Suprapubic skin (tissue), 4 donors: ENCODE data around the gene FAM174B. TPM values are rescaled to one million over a fixed set of nuclear protein-coding genes. Genes with fewer than 3 reads are reported as not detected.
A peak's percentile ranks its signal among the peaks of the same experiment; 100 is the strongest.

Experiments used
- DNase-seq, 2 donors: peaks; one replicate each; pipeline ENCODE4 v3.0.0-alpha.2; 2019; ENCODE audit warnings: low spot score in 2 of 2
- H3K27ac ChIP-seq: fragments of 200-600 bp; sonication (generic); one replicate; pipeline ENCODE4 v1.5.1; 2019
- H3K27me3 ChIP-seq: fragments of 200-600 bp; sonication (generic); one replicate; pipeline ENCODE4 v1.5.1; 2019
- H3K36me3 ChIP-seq: fragments of 200-600 bp; sonication (generic); one replicate; pipeline ENCODE4 v1.5.1; 2019
- H3K4me1 ChIP-seq: fragments of 200-600 bp; sonication (generic); one replicate; pipeline ENCODE4 v1.5.1; 2019
- H3K4me3 ChIP-seq: fragments of 200-600 bp; sonication (generic); one replicate; pipeline ENCODE4 v1.5.1; 2019; ENCODE audit warnings: mild to moderate bottlenecking
- H3K9me3 ChIP-seq: fragments of 200-600 bp; sonication (generic); one replicate; pipeline ENCODE4 v1.5.1; 2019
- EP300 ChIP-seq: sonication (generic); formaldehyde crosslinking; IDR thresholded peaks from one replicate; pipeline ENCODE4 v1.6.1; 2017; ENCODE audit warnings: antibody characterized with exemption
- POLR2A ChIP-seq, 2 donors: fragments of 450-650 bp; IDR thresholded peaks; one replicate each; pipeline ENCODE4 v1.6.1; 2017; ENCODE audit warnings: antibody characterized with exemption in 2 of 2, mild to moderate bottlenecking in 2 of 2, moderate library complexity in 2 of 2
- POLR2AphosphoS5 ChIP-seq, 3 donors: sonication (generic); formaldehyde crosslinking; IDR thresholded peaks; one replicate each; pipeline ENCODE4 v1.6.1; 2017; ENCODE audit warnings: antibody characterized with exemption in 3 of 3
- WGBS: methylation state at CpG from one replicate; pipeline ENCODE4 v1.1.5; 2018; 5-methylcytosine and 5-hydroxymethylcytosine counted together
- total RNA-seq, 4 donors: library from RNA; depleted of rRNA; stranded (reverse); fragments of >200 nt; gene quantifications; one replicate each; pipeline ENCODE4 v1.1.0, GENCODE V29; 2016
- TF ChIP-seq, protein P1 (sequence below), 2 donors: fragments of 200-600 bp in 1 of 2; fragments of 450-650 bp in 1 of 2; sonication (generic) in 1 of 2; IDR thresholded peaks; one replicate each; pipeline ENCODE4 v1.5.1; 2016 to 2019; ENCODE audit warnings: antibody characterized with exemption in 2 of 2, mild to moderate bottlenecking in 1 of 2, moderate library complexity in 1 of 2

FAM174B gene
- total RNA-seq, 4 donors from 2014 or later = 6.2 to 24.0 (median 18.3) TPM

DNA sequence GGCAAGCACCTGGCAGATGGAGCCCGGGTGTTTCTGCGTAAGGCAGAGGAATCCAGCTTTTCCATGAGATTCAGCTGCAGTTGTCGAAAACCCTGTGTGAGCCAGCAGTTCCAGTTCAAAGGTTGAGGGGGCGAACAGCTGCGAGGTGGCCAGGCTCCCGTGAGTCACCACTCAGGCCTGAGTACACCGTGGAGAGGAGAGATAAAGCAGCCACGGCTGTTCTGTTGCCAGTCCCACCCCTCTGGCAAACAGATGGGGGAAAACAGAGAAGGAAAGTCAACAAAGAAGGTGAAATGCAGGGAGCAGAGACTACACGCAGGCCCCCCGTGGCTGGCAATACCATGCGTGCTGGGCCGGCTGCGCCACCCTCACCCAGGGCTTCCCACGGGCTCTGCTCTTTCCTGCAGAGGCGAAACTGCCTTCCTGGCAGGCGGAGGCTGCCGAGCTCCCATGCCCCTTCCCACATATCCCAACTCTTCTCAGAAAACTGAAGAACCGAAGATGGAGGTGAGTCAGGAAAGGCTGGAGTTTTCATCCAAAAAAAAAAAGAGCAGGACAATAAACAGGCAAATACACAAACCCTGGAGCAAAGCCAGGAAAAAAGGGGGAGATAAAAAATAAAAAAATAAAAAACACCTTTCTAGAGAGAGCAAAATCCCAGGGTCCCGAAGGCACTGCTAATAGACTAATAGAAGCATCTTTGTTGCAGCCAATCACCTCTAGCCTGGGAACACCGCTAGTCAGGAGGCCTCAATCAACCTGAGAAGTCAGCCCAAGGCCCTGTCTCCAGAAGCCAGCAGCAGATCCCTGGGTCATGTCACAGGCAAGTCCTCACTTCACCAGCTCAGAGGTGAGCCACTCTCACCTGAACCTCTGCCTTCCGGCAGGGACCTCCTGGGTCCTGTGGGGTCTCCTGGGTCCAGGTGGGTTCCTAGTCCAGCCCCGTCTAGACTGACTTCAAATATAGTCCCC, 37.7 kb downstream of the FAM174B start:
- Histone ChIP-seq H3K9me3 (no peaks in the 10 kb centered on the region), H3K4me3 (no peak overlapping the region), H3K4me1 (peaks cover 16% of the 10 kb centered on the region), H3K36me3 (no peaks in the 10 kb centered on the region), H3K27ac (no peak overlapping the region), H3K27me3 (no peaks in the 10 kb centered on the region)
- WGBS = 61% methylated on average over 21 of the region's 22 CpGs
- TF ChIP-seq, protein P1, sequence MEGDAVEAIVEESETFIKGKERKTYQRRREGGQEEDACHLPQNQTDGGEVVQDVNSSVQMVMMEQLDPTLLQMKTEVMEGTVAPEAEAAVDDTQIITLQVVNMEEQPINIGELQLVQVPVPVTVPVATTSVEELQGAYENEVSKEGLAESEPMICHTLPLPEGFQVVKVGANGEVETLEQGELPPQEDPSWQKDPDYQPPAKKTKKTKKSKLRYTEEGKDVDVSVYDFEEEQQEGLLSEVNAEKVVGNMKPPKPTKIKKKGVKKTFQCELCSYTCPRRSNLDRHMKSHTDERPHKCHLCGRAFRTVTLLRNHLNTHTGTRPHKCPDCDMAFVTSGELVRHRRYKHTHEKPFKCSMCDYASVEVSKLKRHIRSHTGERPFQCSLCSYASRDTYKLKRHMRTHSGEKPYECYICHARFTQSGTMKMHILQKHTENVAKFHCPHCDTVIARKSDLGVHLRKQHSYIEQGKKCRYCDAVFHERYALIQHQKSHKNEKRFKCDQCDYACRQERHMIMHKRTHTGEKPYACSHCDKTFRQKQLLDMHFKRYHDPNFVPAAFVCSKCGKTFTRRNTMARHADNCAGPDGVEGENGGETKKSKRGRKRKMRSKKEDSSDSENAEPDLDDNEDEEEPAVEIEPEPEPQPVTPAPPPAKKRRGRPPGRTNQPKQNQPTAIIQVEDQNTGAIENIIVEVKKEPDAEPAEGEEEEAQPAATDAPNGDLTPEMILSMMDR (IDR thresholded peaks at IDR 0.05) = no peak
- TF ChIP-seq EP300 (no peak), POLR2AphosphoS5 (IDR thresholded peaks at IDR 0.05) (no peak), POLR2A (IDR thresholded peaks at IDR 0.05) (no peak)
- peak in 1 of 2 donors; percentile 73 for DNase-seq

DNA sequence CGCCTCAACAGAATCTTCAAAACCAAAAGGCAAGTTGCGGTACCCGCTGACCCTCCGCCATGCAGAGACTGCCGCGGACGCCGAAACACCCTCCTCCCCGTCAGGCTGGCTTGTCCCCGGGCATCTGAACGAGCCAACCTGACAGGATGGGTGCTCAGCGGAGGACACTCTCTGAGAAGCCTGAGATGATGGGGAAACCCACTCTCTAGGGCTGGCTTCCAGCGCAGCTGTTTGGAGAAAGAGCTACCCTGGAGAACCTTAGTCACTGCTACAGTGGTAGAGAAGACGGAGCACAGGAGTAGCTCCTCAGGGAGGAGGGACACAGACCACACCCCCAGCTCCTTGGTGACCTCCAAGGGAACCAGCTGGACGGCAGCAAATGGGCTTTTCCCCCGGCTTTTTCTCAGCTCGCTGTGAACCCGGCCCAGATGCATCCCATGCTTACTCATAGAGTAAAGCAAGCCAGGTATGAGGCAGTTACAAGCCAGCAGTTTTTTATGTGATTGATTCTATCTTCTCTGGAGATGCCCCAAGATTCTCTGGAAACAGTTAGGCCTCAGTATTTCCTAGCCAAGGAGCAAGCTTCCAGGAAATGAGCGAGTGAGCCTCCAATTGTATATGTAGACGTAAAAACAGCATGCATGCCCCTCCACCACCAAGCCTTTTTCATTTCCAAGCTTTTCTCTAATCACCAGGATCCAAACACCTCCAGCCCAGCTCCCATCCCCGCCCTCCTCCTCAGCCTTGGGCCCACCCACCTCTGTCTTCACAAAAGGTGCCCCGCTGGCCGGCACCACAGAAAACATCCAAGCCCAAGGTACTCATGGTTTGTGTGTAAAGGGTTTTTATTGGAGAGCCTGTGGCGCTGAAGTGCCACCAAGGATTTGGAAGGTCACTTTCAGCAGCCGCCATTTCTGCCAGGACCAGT, 38.7 kb downstream of the FAM174B start:
- no peak overlapping the region for H3K4me3 ChIP-seq
- peak; percentile 55 to 71 for DNase-seq
- no peaks in the 10 kb centered on the region for H3K9me3 ChIP-seq
- TF ChIP-seq EP300 (no peak), POLR2AphosphoS5 (IDR thresholded peaks at IDR 0.05) (no peak), POLR2A (IDR thresholded peaks at IDR 0.05) (no peak)
- TF ChIP-seq, protein P1 (IDR thresholded peaks at IDR 0.05) = no peak
- no peaks in the 10 kb centered on the region for H3K36me3 ChIP-seq
- H3K4me1 ChIP-seq = peaks cover 16% of the 10 kb centered on the region
- H3K27me3 ChIP-seq = no peaks in the 10 kb centered on the region
- H3K27ac ChIP-seq = no peak overlapping the region
- 76% methylated on average over 25 of the region's 25 CpGs for WGBS

DNA sequence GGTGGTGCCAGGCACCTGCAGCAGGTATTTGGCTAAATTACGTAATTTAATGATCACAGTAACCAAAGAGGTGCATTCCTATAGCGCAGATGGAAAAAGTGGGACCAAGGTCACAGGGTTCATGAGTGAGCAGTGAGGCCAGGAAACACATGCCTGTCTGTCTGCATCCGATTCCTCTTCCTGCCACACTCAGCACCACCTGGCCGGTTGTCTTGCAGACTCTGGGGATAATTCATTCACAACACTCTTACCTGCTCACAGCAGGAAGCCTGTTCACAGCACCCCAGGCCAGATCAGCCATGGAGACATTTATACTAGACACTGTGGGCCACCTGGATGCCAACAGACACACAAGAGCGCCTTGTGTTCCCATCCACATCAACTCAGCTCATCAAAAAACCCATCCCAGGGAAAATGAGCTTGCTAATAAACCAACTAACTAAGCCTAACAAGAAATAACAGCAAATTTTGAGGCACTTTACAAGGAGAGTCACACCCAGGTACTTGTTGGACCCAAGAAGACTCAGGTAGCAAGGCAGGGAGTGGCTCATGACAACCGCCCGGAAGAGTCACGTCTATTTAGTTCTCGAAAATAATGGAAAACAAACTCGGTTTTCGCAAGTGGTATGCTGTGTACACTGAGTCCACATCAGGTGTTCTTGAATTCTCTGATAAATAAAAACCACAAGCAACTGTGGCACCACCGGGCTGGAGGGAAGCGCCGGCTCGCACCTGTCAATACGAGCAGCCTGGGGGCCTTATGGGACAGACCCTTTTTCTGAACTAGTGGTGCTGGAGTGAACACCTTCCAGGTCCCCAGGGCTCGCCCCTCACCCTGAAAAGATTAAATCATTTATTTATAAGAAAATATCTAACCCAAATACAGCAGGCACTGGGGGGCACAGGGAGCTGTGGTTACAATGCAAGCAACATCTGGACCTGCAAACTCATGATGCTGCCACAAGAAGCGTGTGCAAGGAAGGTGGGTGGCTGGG, 40.5 kb downstream of the FAM174B start:
- TF ChIP-seq, protein P1 (IDR thresholded peaks at IDR 0.05) = no peak
- no peak for TF ChIP-seq POLR2A (IDR thresholded peaks at IDR 0.05)
- TF ChIP-seq EP300 = no peak
- TF ChIP-seq POLR2AphosphoS5 (IDR thresholded peaks at IDR 0.05) = no peak
- no peaks in the 10 kb centered on the region for H3K27me3 ChIP-seq
- no peak overlapping the region for H3K27ac ChIP-seq
- peaks cover 14% of the 10 kb centered on the region for H3K4me1 ChIP-seq
- WGBS = 73% methylated on average over 18 of the region's 18 CpGs
- no peaks in the 10 kb centered on the region for H3K36me3 ChIP-seq
- H3K9me3 ChIP-seq = no peaks in the 10 kb centered on the region
- peak; percentile 26 to 65 for DNase-seq
- no peak overlapping the region for H3K4me3 ChIP-seq

DNA sequence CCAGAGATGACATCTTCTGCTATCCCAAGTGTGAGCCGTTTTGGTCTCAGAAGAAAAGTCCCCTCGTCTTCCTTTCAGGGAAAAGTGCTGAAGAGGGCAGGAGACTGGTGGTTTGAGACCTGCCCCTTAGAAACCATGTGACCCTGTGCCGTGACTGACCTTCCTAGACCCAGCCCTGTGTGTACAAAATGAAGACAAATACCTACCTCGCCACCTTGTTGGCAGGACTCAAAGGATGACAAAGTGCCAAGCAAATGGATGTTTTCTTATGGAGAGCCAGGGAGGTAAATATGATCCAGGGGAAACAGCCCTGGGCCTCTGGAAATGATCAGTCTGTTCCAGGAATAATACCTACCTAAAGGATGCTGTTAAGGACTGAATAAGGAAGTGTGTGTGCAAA, 41.3 kb downstream of the FAM174B start:
- TF ChIP-seq POLR2AphosphoS5 (IDR thresholded peaks at IDR 0.05) = no peak
- TF ChIP-seq, protein P1 (IDR thresholded peaks at IDR 0.05) = no peak
- no peak for TF ChIP-seq POLR2A (IDR thresholded peaks at IDR 0.05)
- no peak for TF ChIP-seq EP300
- Histone ChIP-seq H3K27me3 (no peaks in the 10 kb centered on the region), H3K36me3 (no peaks in the 10 kb centered on the region), H3K4me3 (no peak overlapping the region), H3K27ac (no peak overlapping the region), H3K4me1 (peaks cover 7% of the 10 kb centered on the region), H3K9me3 (no peaks in the 10 kb centered on the region)
- WGBS = 35% methylated on average over 4 of the region's 4 CpGs
- peak in 1 of 2 donors; percentile 43 for DNase-seq
